Hepatocyte (in vitro differentiated cells): ENCODE measurements around the gene AUTS2. TPM values are rescaled to one million over a fixed set of nuclear protein-coding genes. Genes with fewer than 3 reads are reported as not detected.

Experiments
- DNase-seq: peaks from one replicate; pipeline ENCODE4 v3.0.0-alpha.2; 2016; ENCODE audit warnings: low spot score
- H2AFZ ChIP-seq: fragments of 200-600 bp; sonication (generic); 2 replicates; pipeline ENCODE4 v1.6.0; 2016; ENCODE audit warnings: antibody characterized with exemption, mild to moderate bottlenecking
- H3K27ac ChIP-seq: fragments of 200-600 bp; sonication (generic); 2 replicates; pipeline ENCODE4 v1.5.1; 2016; ENCODE audit warnings: mild to moderate bottlenecking
- H3K27me3 ChIP-seq: fragments of 200-600 bp; sonication (generic); 2 replicates; pipeline ENCODE4 v1.6.1; 2016
- H3K36me3 ChIP-seq: fragments of 200-600 bp; sonication (generic); replicated peaks from 2 replicates; pipeline ENCODE4 v1.5.1; 2016; ENCODE audit warnings: low read depth; ENCODE audit not compliant: insufficient read depth
- H3K4me1 ChIP-seq: fragments of 200-600 bp; sonication (generic); 2 replicates; pipeline ENCODE4 v1.5.1; 2016; ENCODE audit warnings: mild to moderate bottlenecking, moderate library complexity; ENCODE audit not compliant: insufficient read depth
- H3K4me2 ChIP-seq: fragments of 200-600 bp; sonication (generic); 2 replicates; pipeline ENCODE4 v1.6.0; 2016
- H3K4me3 ChIP-seq: fragments of 200-600 bp; sonication (generic); 2 replicates; pipeline ENCODE4 v1.5.1; 2016; ENCODE audit warnings: mild to moderate bottlenecking
- H3K79me2 ChIP-seq: fragments of 200-600 bp; sonication (generic); 2 replicates; pipeline ENCODE4 v1.6.0; 2017; ENCODE audit warnings: mild to moderate bottlenecking
- H3K9me2 ChIP-seq: fragments of 200-600 bp; sonication (generic); replicated peaks from 2 replicates; pipeline ENCODE4 v1.6.0; 2017; ENCODE audit warnings: mild to moderate bottlenecking; ENCODE audit not compliant: insufficient read depth
- H3K9me3 ChIP-seq: fragments of 200-600 bp; sonication (generic); 2 replicates; pipeline ENCODE4 v1.5.1; 2016; ENCODE audit warnings: low read depth, mild to moderate bottlenecking
- H4K20me1 ChIP-seq: fragments of 200-600 bp; sonication (generic); 2 replicates; pipeline ENCODE4 v1.6.0; 2016; ENCODE audit warnings: mild to moderate bottlenecking; ENCODE audit not compliant: insufficient read depth, poor library complexity, severe bottlenecking
- CTCF ChIP-seq: fragments of 200-600 bp; sonication (generic); IDR thresholded peaks from 2 replicates; pipeline ENCODE4 v1.5.1; 2016; ENCODE audit warnings: antibody characterized with exemption, mild to moderate bottlenecking; ENCODE audit not compliant: poor library complexity
- EZH2 ChIP-seq: fragments of 200-600 bp; sonication (generic); IDR thresholded peaks from 2 replicates; pipeline ENCODE4 v1.6.1; 2016; ENCODE audit warnings: antibody characterized with exemption, mild to moderate bottlenecking, borderline replicate concordance
- EZH2phosphoT487 ChIP-seq: fragments of 200-600 bp; sonication (generic); IDR thresholded peaks from one replicate; pipeline ENCODE4 v1.6.1; 2018; ENCODE audit warnings: antibody characterized with exemption, mild to moderate bottlenecking, low read depth, moderate library complexity; ENCODE audit not compliant: unreplicated experiment, severe bottlenecking
- WGBS: methylation state at CpG from one replicate; pipeline ENCODE4 v1.1.6; 2016; ENCODE audit warnings: low lambda C conversion rate; ENCODE audit errors: missing lambda C conversion rate; 5-methylcytosine and 5-hydroxymethylcytosine counted together
- polyA plus RNA-seq: library from polyadenylated mRNA; unstranded; fragments of >200 nt; fragmentation: Nextera tagmentation; extraction: Ambion mirVana; gene quantifications from 2 replicates; pipeline ENCODE4 v1.2.1, GENCODE V29; 2016
- total RNA-seq: library from RNA; depleted of rRNA; stranded (reverse); fragments of >200 nt; gene quantifications from 2 replicates; pipeline ENCODE4 v1.2.3, GENCODE V29; 2014

Gene AUTS2
- total and polyA plus RNA-seq, 2 experiments from 2014 or later = 34.4 to 40.9 TPM

GRCh38 chr7:70033226-70033625 lies 435.0 kb downstream of the AUTS2 start:
- Histone ChIP-seq H3K27ac (no peak overlapping the region), H3K9me3 (no peaks in the 10 kb centered on the region), H3K27me3 (no peaks in the 10 kb centered on the region), H3K79me2 (no peaks in the 10 kb centered on the region), H3K4me1 (no peaks in the 10 kb centered on the region), H3K36me3 (no peaks in the 10 kb centered on the region), H3K9me2 (no peaks in the 10 kb centered on the region), H2AFZ (no peak overlapping the region), H3K4me3 (no peak overlapping the region), H3K4me2 (no peak overlapping the region), H4K20me1 (no peaks in the 10 kb centered on the region)
- TF ChIP-seq EZH2phosphoT487 (no peak), EZH2 (no peak), CTCF (no peak)
- no peak for DNase-seq

- Histone ChIP-seq H3K4me3 (no peak overlapping the region), H4K20me1 (no peaks in the 10 kb centered on the region), H3K9me3 (no peaks in the 10 kb centered on the region), H3K4me1 (no peaks in the 10 kb centered on the region), H3K27me3 (no peaks in the 10 kb centered on the region), H3K4me2 (no peak overlapping the region), H3K79me2 (no peaks in the 10 kb centered on the region), H2AFZ (no peak overlapping the region), H3K27ac (no peak overlapping the region), H3K9me2 (no peaks in the 10 kb centered on the region), H3K36me3 (no peaks in the 10 kb centered on the region)
- no peak for DNase-seq
- TF ChIP-seq CTCF (no peak), EZH2 (no peak)
These were observed 436.7 kb downstream of the AUTS2 start for GRCh38 chr7:70034999-70035398.

- Histone ChIP-seq H3K27ac (no peak overlapping the region), H3K9me3 (no peaks in the 10 kb centered on the region), H3K27me3 (no peaks in the 10 kb centered on the region), H3K4me2 (no peak overlapping the region), H2AFZ (no peak overlapping the region), H3K4me3 (no peak overlapping the region), H3K36me3 (no peaks in the 10 kb centered on the region), H3K9me2 (no peaks in the 10 kb centered on the region), H4K20me1 (no peaks in the 10 kb centered on the region), H3K79me2 (no peaks in the 10 kb centered on the region), H3K4me1 (no peaks in the 10 kb centered on the region)
- no peak for TF ChIP-seq EZH2phosphoT487
- 80% methylated on average over 4 of the region's 4 CpGs for WGBS
- no peak for DNase-seq
These were observed 437.2 kb downstream of the AUTS2 start for GRCh38 chr7:70035519-70035918.

- TF ChIP-seq CTCF = no peak
- no peak for TF ChIP-seq EZH2
- no peak for TF ChIP-seq EZH2phosphoT487
- H3K4me1 ChIP-seq = no peaks in the 10 kb centered on the region
- H3K4me3 ChIP-seq = no peak overlapping the region
- no peaks in the 10 kb centered on the region for H3K9me2 ChIP-seq
- H3K27me3 ChIP-seq = no peaks in the 10 kb centered on the region
- no peak overlapping the region for H3K27ac ChIP-seq
- no peaks in the 10 kb centered on the region for H4K20me1 ChIP-seq
- DNase-seq = no peak
- no peaks in the 10 kb centered on the region for H3K79me2 ChIP-seq
- WGBS = 84% methylated on average over 6 of the region's 6 CpGs
- no peaks in the 10 kb centered on the region for H3K9me3 ChIP-seq
- no peak overlapping the region for H2AFZ ChIP-seq
- no peak overlapping the region for H3K4me2 ChIP-seq
- no peaks in the 10 kb centered on the region for H3K36me3 ChIP-seq
These were observed 437.7 kb downstream of the AUTS2 start for GRCh38 chr7:70035955-70036354.
